Fibroblast of pulmonary artery (primary cell): Measurements from ENCODE around the gene PIK3R5.

Source experiments
- DNase-seq: peaks from one replicate; pipeline ENCODE4 v3.0.0-alpha.2; 2010; ENCODE audit warnings: low read depth
- H3K4me3 ChIP-seq: replicated peaks from 2 replicates; pipeline ENCODE4 v1.5.1; 2011; ENCODE audit warnings: low read depth, mild to moderate bottlenecking, control low read depth, low read length, moderate library complexity
- TF ChIP-seq, protein P1 (sequence below): IDR thresholded peaks from 2 replicates; pipeline ENCODE4 v1.5.1; 2011; ENCODE audit warnings: mild to moderate bottlenecking, control low read depth, low read length, inconsistent platforms; ENCODE audit errors: missing control alignments

PIK3R5 gene

DNA sequence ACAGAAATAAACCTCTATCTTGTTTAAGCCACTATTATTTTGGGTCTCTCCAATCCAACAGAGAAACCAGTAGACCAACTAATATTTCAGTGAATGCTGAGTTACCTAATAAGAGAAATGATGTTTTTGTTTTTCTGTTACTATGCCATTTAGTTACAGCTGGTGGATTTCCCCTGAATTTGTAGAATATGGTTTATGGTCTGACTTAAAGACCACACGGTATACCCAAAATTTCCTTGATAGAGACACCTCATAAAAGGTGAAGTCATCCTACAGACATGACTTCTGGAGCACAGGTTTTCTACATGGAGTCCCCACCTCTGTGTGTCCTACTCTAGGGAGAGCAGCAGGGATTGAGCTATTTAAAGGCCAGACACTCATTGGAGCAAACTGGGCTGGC is 13.3 kb downstream of the PIK3R5 start:
- TF ChIP-seq, protein P1, sequence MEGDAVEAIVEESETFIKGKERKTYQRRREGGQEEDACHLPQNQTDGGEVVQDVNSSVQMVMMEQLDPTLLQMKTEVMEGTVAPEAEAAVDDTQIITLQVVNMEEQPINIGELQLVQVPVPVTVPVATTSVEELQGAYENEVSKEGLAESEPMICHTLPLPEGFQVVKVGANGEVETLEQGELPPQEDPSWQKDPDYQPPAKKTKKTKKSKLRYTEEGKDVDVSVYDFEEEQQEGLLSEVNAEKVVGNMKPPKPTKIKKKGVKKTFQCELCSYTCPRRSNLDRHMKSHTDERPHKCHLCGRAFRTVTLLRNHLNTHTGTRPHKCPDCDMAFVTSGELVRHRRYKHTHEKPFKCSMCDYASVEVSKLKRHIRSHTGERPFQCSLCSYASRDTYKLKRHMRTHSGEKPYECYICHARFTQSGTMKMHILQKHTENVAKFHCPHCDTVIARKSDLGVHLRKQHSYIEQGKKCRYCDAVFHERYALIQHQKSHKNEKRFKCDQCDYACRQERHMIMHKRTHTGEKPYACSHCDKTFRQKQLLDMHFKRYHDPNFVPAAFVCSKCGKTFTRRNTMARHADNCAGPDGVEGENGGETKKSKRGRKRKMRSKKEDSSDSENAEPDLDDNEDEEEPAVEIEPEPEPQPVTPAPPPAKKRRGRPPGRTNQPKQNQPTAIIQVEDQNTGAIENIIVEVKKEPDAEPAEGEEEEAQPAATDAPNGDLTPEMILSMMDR, result no peak
- no peak overlapping the region for H3K4me3 ChIP-seq
- DNase-seq, result no peak

DNA sequence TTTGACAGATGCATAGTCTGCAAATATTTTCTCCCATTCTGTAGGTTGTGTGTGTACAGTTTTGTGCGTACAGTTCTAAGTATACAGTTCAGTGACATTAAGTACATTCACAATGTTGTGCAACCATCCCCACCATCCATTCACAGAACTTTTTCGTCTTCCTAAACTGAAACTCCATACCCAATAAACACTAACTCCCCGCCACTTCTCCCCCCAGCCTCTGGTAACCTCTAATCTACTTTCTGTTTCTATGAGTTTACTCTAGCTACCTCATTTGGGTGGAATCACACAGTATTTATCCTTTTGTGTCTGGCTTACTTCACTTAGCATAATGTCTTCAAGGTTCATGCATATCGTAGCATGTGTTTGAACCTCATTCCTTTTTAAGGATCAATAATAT is 14.3 kb downstream of the PIK3R5 start:
- no peak overlapping the region for H3K4me3 ChIP-seq
- no peak for DNase-seq
- TF ChIP-seq, protein P1, result no peak

DNA sequence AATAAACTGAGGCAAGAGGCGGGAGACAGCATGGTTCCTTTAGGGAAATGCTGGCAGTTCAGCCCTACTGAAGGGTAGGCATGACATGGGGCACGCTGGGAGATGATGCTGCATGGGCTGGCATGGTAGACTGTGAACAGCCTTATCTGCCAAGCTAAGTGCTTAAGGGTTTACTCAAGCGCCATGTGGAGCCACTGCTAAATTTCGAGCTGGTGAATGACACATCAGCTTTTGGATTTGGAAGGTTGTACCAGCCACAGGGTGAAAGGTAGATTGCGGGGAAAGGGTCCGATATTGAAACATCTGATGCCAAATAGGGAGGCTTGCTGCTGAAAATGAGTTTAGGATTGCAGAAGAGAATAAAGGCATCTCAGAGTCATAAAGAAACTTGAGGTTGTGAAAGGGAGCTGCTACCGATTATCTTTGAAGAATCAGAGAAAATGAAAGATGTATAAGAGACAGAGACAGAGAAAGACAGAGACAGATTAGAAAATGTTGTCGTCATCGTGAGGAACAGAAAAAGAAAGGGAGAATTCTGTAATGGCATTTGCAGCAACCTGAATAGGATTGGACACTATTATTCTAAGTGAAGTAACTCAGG is 16.3 kb downstream of the PIK3R5 start:
- DNase-seq, result no peak
- no peak overlapping the region for H3K4me3 ChIP-seq
- TF ChIP-seq, protein P1, result no peak

DNA sequence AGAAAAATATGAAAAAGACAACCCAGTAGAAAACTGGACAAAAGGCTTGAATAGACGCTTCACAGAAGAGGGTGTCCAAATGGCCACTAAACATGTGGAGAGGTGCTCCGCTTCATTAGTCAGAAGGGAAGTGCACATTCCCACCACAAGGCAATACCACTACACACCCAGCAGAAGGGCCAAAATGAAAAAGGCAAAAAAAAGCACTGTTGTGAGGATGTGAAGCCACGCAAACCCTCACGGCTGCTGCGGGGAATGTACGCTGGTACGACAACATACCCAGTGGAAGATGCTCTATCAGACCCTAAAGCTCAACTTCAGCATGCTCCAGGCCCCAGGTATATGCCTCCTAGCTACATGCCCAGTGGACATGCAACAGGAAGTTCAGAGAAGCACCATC is 17.0 kb downstream of the PIK3R5 start:
- no peak for DNase-seq
- TF ChIP-seq, protein P1, result no peak
- H3K4me3 ChIP-seq, result no peak overlapping the region

DNA sequence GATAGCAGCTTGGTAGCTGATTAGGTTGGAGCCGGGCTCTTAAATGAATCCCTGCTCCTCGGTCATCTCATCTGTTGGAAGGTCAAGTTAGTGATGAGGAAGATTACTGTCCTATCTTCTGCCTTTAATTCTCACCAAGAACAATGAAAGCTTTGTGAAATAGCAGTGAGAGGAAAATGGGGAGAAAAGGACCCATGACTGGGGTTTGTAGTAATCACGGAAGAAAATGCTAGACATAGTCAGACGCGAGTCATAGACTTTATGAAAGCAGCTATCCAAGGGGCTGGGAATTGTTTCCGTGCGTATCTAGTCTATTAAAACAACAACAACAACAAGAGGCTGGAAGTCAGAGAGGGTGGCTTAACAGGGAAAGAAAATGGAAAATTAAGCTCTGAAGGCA is 18.3 kb downstream of the PIK3R5 start:
- no peak overlapping the region for H3K4me3 ChIP-seq
- TF ChIP-seq, protein P1, result no peak
- DNase-seq, result no peak

DNA sequence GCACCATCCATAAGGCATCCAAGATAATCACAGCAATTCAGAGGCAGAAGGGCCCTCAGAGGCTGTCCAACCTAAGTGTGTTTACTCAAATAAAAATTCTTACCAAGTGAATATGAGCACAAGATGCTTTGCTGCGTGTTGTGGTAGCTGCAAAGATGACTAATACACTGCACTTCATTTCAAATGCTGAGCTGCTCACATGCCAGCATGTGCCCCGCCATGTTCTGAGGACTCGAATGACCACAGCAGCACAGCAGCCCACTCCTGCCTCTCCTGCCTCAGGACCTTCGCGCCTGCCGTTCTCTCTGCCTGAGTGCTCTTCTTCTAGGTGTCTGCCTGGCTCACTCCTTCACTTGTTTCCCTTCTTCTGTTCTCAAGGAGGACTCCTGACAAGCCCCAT is 19.0 kb downstream of the PIK3R5 start:
- TF ChIP-seq, protein P1, result no peak
- DNase-seq, result no peak

DNA sequence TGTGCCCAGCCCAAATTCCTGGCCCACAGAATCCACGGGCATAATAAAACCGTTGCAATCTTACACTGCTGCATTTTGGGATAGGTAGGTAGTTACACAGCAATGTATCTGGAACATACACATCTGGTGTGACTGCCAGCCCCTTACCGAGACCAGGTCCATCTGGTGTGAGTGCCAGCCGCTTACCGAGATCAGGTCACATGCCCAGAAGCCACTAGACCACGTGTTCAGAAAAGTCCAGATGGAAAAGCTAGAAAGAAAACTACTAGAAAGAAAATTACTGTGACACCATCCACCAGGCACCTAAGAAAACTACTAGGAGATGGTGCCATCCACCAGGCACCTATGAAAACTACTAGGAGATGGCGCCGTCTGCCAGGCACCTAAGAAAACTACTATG is 19.4 kb downstream of the PIK3R5 start:
- TF ChIP-seq, protein P1, result no peak
- DNase-seq, result no peak
- no peak overlapping the region for H3K4me3 ChIP-seq

More for the DNA sequence above, 19.0 kb downstream of the PIK3R5 start:
- no peak overlapping the region for H3K4me3 ChIP-seq
